CD14-positive monocyte (primary cell): ENCODE data around the gene DHTKD1. TPM values are rescaled to one million over a fixed set of nuclear protein-coding genes. Genes with fewer than 3 reads are reported as not detected.
A peak's percentile ranks its signal among the peaks of the same experiment; 100 is the strongest.

Source experiments
- DNase-seq, 3 donors: peaks; one replicate each; pipeline ENCODE4 v3.0.0-alpha.2; 2011 to 2022
- H2AFZ ChIP-seq: 2 replicates; pipeline ENCODE4 v1.6.0; 2012; ENCODE audit warnings: mild to moderate bottlenecking, low read depth, low read length, inconsistent platforms; ENCODE audit not compliant: insufficient read depth, poor library complexity, severe bottlenecking
- H3K27ac ChIP-seq, 2 donors: 1 replicate in 1 of 2; 2 replicates in 1 of 2; pipeline ENCODE4 v1.5.1; 2012 to 2013; ENCODE audit warnings: low read length in 2 of 2, control low read depth in 1 of 2, inconsistent platforms in 1 of 2, low read depth in 1 of 2, mild to moderate bottlenecking in 1 of 2
- H3K27me3 ChIP-seq, 2 donors: one replicate each; pipeline versions ENCODE4 v1.6.0 to v1.6.1; 2011 to 2013; ENCODE audit warnings: low read length in 2 of 2; ENCODE audit not compliant: control insufficient read depth in 2 of 2, insufficient read depth in 2 of 2
- H3K36me3 ChIP-seq, 2 donors: replicated peaks in 1 of 2; 1 replicate in 1 of 2; 2 replicates in 1 of 2; pipeline versions ENCODE4 v1.5.1 to v1.6.1; 2012 to 2013; ENCODE audit warnings: low read length in 2 of 2, control low read depth in 1 of 2, inconsistent platforms in 1 of 2, mild to moderate bottlenecking in 1 of 2; ENCODE audit not compliant: insufficient read depth in 2 of 2, control insufficient read depth in 1 of 2
- H3K4me1 ChIP-seq, 2 donors: 1 replicate in 1 of 2; 2 replicates in 1 of 2; pipeline versions ENCODE4 v1.5.1 to v1.6.1; 2012 to 2013; ENCODE audit warnings: low read length in 2 of 2, control low read depth in 1 of 2, inconsistent platforms in 1 of 2, mild to moderate bottlenecking in 1 of 2, moderate library complexity in 1 of 2; ENCODE audit not compliant: insufficient read depth in 2 of 2, control insufficient read depth in 1 of 2
- H3K4me2 ChIP-seq: replicated peaks from 2 replicates; pipeline ENCODE3; 2012; ENCODE audit warnings: low read length, moderate library complexity, mild to moderate bottlenecking; ENCODE audit not compliant: poor library complexity, severe bottlenecking; ENCODE audit errors: extremely low read depth
- H3K4me3 ChIP-seq, 3 experiments: fragments of 200-600 bp in 1 of 3; sonication (generic) in 1 of 3; replicated peaks in 1 of 3; 1 replicate in 2 of 3; 2 replicates in 1 of 3; pipeline ENCODE4 v1.5.1; 2011 to 2013; ENCODE audit warnings: low read length in 3 of 3, mild to moderate bottlenecking in 3 of 3, control low read depth in 2 of 3, low read depth in 2 of 3, inconsistent platforms in 1 of 3, moderate library complexity in 1 of 3
- H3K79me2 ChIP-seq: 2 replicates; pipeline ENCODE4 v1.6.0; 2012; ENCODE audit warnings: mild to moderate bottlenecking, control low read depth, inconsistent platforms, low read length, moderate library complexity; ENCODE audit not compliant: insufficient read depth
- H3K9ac ChIP-seq: 2 replicates; pipeline ENCODE4 v1.6.0; 2017; ENCODE audit warnings: low read length, mild to moderate bottlenecking; ENCODE audit not compliant: insufficient read depth, poor library complexity, severe bottlenecking
- H3K9me3 ChIP-seq, 2 donors: replicated peaks in 1 of 2; 1 replicate in 1 of 2; 2 replicates in 1 of 2; pipeline versions ENCODE4 v1.5.1 to v1.6.1; 2012 to 2013; ENCODE audit warnings: low read length in 2 of 2, control low read depth in 1 of 2; ENCODE audit not compliant: control insufficient read depth in 1 of 2, insufficient read depth in 1 of 2
- H4K20me1 ChIP-seq: 2 replicates; pipeline ENCODE4 v1.6.0; 2012; ENCODE audit warnings: mild to moderate bottlenecking, low read length, control low read depth, moderate library complexity; ENCODE audit not compliant: insufficient read depth
- H3K27ac Mint-ChIP-seq, 7 donors: one replicate each; pipeline ENCODE4 v1.8.0; 2020; ENCODE audit warnings: mild to moderate bottlenecking in 7 of 7, mixed read lengths in 7 of 7, moderate library complexity in 6 of 7, inconsistent platforms in 2 of 7
- H3K27me3 Mint-ChIP-seq, 3 donors: one replicate each; pipeline ENCODE4 v1.8.0; 2021 to 2022; ENCODE audit warnings: low read depth in 3 of 3, mild to moderate bottlenecking in 3 of 3, mixed read lengths in 3 of 3, moderate library complexity in 3 of 3, inconsistent platforms in 1 of 3
- H3K36me3 Mint-ChIP-seq, 2 donors: one replicate each; pipeline ENCODE4 v1.8.0; 2020; ENCODE audit warnings: mixed read lengths in 2 of 2, inconsistent platforms in 1 of 2, mild to moderate bottlenecking in 1 of 2
- H3K4me1 Mint-ChIP-seq: one replicate; pipeline ENCODE4 v1.8.0; 2020; ENCODE audit warnings: mild to moderate bottlenecking, mixed read lengths
- H3K4me3 Mint-ChIP-seq, 2 donors: one replicate each; pipeline ENCODE4 v1.8.0; 2020; ENCODE audit warnings: mild to moderate bottlenecking in 2 of 2, mixed read lengths in 2 of 2, moderate library complexity in 1 of 2
- H3K9me3 Mint-ChIP-seq, 7 donors: one replicate each; pipeline ENCODE4 v1.8.0; 2020 to 2022; ENCODE audit warnings: mixed read lengths in 7 of 7, mild to moderate bottlenecking in 6 of 7, moderate library complexity in 6 of 7, inconsistent platforms in 2 of 7
- CTCF ChIP-seq: fragments of 200-600 bp; IDR thresholded peaks from one replicate; pipeline ENCODE4 v1.8.0; 2022; ENCODE audit warnings: antibody characterized with exemption, mild to moderate bottlenecking
- WGBS: methylation state at CpG from one replicate; pipeline ENCODE4 v1.1.5; 2013; ENCODE audit warnings: missing lambda C conversion rate; ENCODE audit not compliant: insufficient coverage; 5-methylcytosine and 5-hydroxymethylcytosine counted together
- intact Hi-C, 2 donors: fragments of 100-400 bp; cut with micrococcal nuclease; formaldehyde crosslinking; loops; one replicate each; pipeline versions ENCODE4 v1.15.0 to v1.15.1; 2023
- polyA plus RNA-seq, 3 donors: library from polyadenylated mRNA; depleted of rRNA in 1 of 3; unstranded in 2 of 3; stranded (reverse) in 1 of 3; fragments of 300-500 nt in 2 of 3; fragments of >200 nt in 1 of 3; fragmentation: Illumina TruSeq in 2 of 3; gene quantifications; 1 replicate in 2 of 3; 2 replicates in 1 of 3; pipeline ENCODE4 v1.2.3, GENCODE V29; 2012 to 2021

The DHTKD1 gene
- polyA plus RNA-seq, 3 donors, result 7.0 to 12.1 (median 11.2) TPM

GRCh38 chr10:12027539-12027938 is 41.2 kb upstream of the DHTKD1 start:
- Histone ChIP-seq H3K27me3 (no peaks in the 10 kb centered on the region), H3K27ac (no peak overlapping the region), H3K4me3 (no peak overlapping the region), H3K9me3 (no peaks in the 10 kb centered on the region), H2AFZ (no peak overlapping the region), H3K9ac (no peak overlapping the region), H3K4me1 (no peaks in the 10 kb centered on the region), H3K4me2 (no peak overlapping the region), H4K20me1 (peaks cover 91% of the 10 kb centered on the region), H3K79me2 (peaks cover 94% of the 10 kb centered on the region), H3K36me3 (peaks cover 42 to 72% of the 10 kb centered on the region in 2 donors)
- Mint-ChIP-seq H3K27me3 (no peaks in the 10 kb centered on the region), H3K4me3 (no peak overlapping the region), H3K36me3 (peaks cover 46 to 72% of the 10 kb centered on the region in 2 donors), H3K27ac (no peak overlapping the region), H3K4me1 (peaks cover 2% of the 10 kb centered on the region), H3K9me3 (no peaks in the 10 kb centered on the region)
- intact Hi-C loops, result no loop called here
- 96% methylated on average over 2 of the region's 2 CpGs for WGBS
- no peak for TF ChIP-seq CTCF
- no peak for DNase-seq

- H3K9me3 Mint-ChIP-seq, result no peaks in the 10 kb centered on the region
- H3K27me3 Mint-ChIP-seq, result peaks cover 0 to 2% (median 0%) of the 10 kb centered on the region in 3 donors
- Histone ChIP-seq H3K4me2 (no peak overlapping the region), H4K20me1 (peaks cover 87% of the 10 kb centered on the region), H3K9me3 (no peaks in the 10 kb centered on the region), H2AFZ (no peak overlapping the region), H3K4me1 (no peaks in the 10 kb centered on the region), H3K9ac (no peak overlapping the region), H3K36me3 (peaks cover 58 to 80% of the 10 kb centered on the region in 2 donors), H3K27me3 (no peaks in the 10 kb centered on the region), H3K27ac (no peak overlapping the region), H3K79me2 (peaks cover 93% of the 10 kb centered on the region), H3K4me3 (no peak overlapping the region)
- no peak overlapping the region for H3K4me3 Mint-ChIP-seq
- no peak for DNase-seq
- WGBS, result 100% methylated on average over 2 of the region's 4 CpGs
- intact Hi-C loops, result no loop called here
- no peak for TF ChIP-seq CTCF
- H3K27ac Mint-ChIP-seq, result peak overlapping the region in 1 of 7 donors; percentile 33
- H3K36me3 Mint-ChIP-seq, result peaks cover 55 to 80% of the 10 kb centered on the region in 2 donors
- no peaks in the 10 kb centered on the region for H3K4me1 Mint-ChIP-seq
These were observed 37.4 kb upstream of the DHTKD1 start for GRCh38 chr10:12031404-12031803.
